Esophagus (tissue), 2 donors: ENCODE results near the gene CD320. TPM values are rescaled to one million over a fixed set of nuclear protein-coding genes. Genes with fewer than 3 reads are reported as not detected.
"Not testable (repeated sequence)": the region's sequence is repeated elsewhere in the genome, so short reads cannot be mapped to it uniquely, and the experiment has no call there.

ENCODE experiments used
- H3K27ac ChIP-seq, 2 donors: one replicate each; pipeline ENCODE4 v1.5.1; 2013; ENCODE audit warnings: low read depth in 2 of 2, mild to moderate bottlenecking in 2 of 2, inconsistent platforms in 1 of 2, low read length in 1 of 2, moderate library complexity in 1 of 2
- H3K27me3 ChIP-seq, 2 donors: one replicate each; pipeline ENCODE4 v1.6.1; 2013; ENCODE audit warnings: low read length in 2 of 2, control low read depth in 1 of 2, mild to moderate bottlenecking in 1 of 2; ENCODE audit not compliant: insufficient read depth in 2 of 2, control insufficient read depth in 1 of 2
- H3K36me3 ChIP-seq, 2 donors: one replicate each; pipeline ENCODE4 v1.6.1; 2013; ENCODE audit warnings: low read length in 1 of 2; ENCODE audit not compliant: control insufficient read depth in 2 of 2, insufficient read depth in 2 of 2
- H3K4me1 ChIP-seq, 2 donors: one replicate each; pipeline ENCODE4 v1.6.1; 2013; ENCODE audit warnings: low read length in 1 of 2; ENCODE audit not compliant: control insufficient read depth in 2 of 2, insufficient read depth in 2 of 2
- H3K4me3 ChIP-seq, 2 donors: one replicate each; pipeline ENCODE4 v1.5.1; 2013; ENCODE audit warnings: low read length in 2 of 2, mild to moderate bottlenecking in 2 of 2, low read depth in 1 of 2, moderate library complexity in 1 of 2
- H3K9me3 ChIP-seq, 2 donors: one replicate each; pipeline ENCODE4 v1.6.1; 2013; ENCODE audit warnings: mild to moderate bottlenecking in 2 of 2, low read depth in 1 of 2, low read length in 1 of 2, moderate library complexity in 1 of 2; ENCODE audit not compliant: control insufficient read depth in 2 of 2, insufficient read depth in 1 of 2
- WGBS, 2 donors: extraction: QIAGEN DNeasy Blood & Tissue Kit; methylation state at CpG; one replicate each; pipeline ENCODE4 v1.1.7; 2013; 5-methylcytosine and 5-hydroxymethylcytosine counted together
- polyA plus RNA-seq, 2 donors: library from polyadenylated mRNA; stranded (reverse); fragments of 200-250 nt; gene quantifications; one replicate each; pipeline ENCODE4 v1.2.3, GENCODE V29; 2013
- donor health status: healthy with polysubstance abuse.
- donor health status: Bipolar disorder and iron deficiency.

The CD320 gene
- polyA plus RNA-seq, 2 donors = 9.4 to 17.9 TPM

- H3K9me3 ChIP-seq = peaks cover 0 to 1% of the 10 kb centered on the region in 2 donors
- H3K27ac ChIP-seq = no peak overlapping the region
- no peak overlapping the region for H3K4me3 ChIP-seq
- 93 to 94% methylated on average over 17 of the region's 17 CpGs for WGBS, 2 donors
- H3K36me3 ChIP-seq = peaks cover 4 to 15% of the 10 kb centered on the region in 2 donors
- no peaks in the 10 kb centered on the region for H3K27me3 ChIP-seq
- H3K4me1 ChIP-seq = peaks cover 0 to 12% of the 10 kb centered on the region in 2 donors
Observed at GRCh38 chr19:8310342-8311055, 2.3 kb upstream of the CD320 start.

GRCh38 chr19:8308891-8309291 is 733 bp upstream of the CD320 start:
- Histone ChIP-seq H3K27me3 (no peaks in the 10 kb centered on the region), H3K27ac (no peak overlapping the region), H3K36me3 (peaks cover 0 to 15% of the 10 kb centered on the region in 2 donors), H3K9me3 (peaks cover 0 to 5% of the 10 kb centered on the region in 2 donors), H3K4me3 (peak overlapping the region in 1 of 2 donors; percentile 55), H3K4me1 (peaks cover 0 to 14% of the 10 kb centered on the region in 2 donors)
- 65 to 74% methylated on average over 17 of the region's 17 CpGs for WGBS, 2 donors

- H3K4me1 ChIP-seq = peaks cover 0 to 14% of the 10 kb centered on the region in 2 donors
- peaks cover 0 to 21% of the 10 kb centered on the region in 2 donors for H3K36me3 ChIP-seq
- peak overlapping the region; percentile 56 to 66 for H3K27ac ChIP-seq
- peak overlapping the region; percentile 55 to 69 for H3K4me3 ChIP-seq
- WGBS, 2 donors = 13 to 17% methylated on average over 24 of the region's 24 CpGs
- peaks cover 0 to 5% of the 10 kb centered on the region in 2 donors for H3K9me3 ChIP-seq
- H3K27me3 ChIP-seq = no peaks in the 10 kb centered on the region
Observed at GRCh38 chr19:8307400-8307964, 676 bp downstream of the CD320 start.

GRCh38 chr19:8306235-8307054 is 1.7 kb downstream of the CD320 start:
- no peak overlapping the region for H3K4me3 ChIP-seq
- WGBS, 2 donors = 70 to 74% methylated on average over 16 to 17 of the region's 17 CpGs
- no peak overlapping the region for H3K27ac ChIP-seq
- no peaks in the 10 kb centered on the region for H3K27me3 ChIP-seq
- peaks cover 0 to 26% of the 10 kb centered on the region in 2 donors for H3K36me3 ChIP-seq
- H3K4me1 ChIP-seq = peaks cover 0 to 14% of the 10 kb centered on the region in 2 donors
- peaks cover 0 to 5% of the 10 kb centered on the region in 2 donors for H3K9me3 ChIP-seq

- peaks cover 0 to 22% of the 10 kb centered on the region in 2 donors for H3K36me3 ChIP-seq
- no peaks in the 10 kb centered on the region for H3K27me3 ChIP-seq
- peaks cover 0 to 5% of the 10 kb centered on the region in 2 donors for H3K9me3 ChIP-seq
- H3K4me3 ChIP-seq = no peak overlapping the region
- H3K4me1 ChIP-seq = peaks cover 0 to 14% of the 10 kb centered on the region in 2 donors
- 68 to 90% methylated on average over 4 of the region's 4 CpGs for WGBS, 2 donors
- H3K27ac ChIP-seq = no peak overlapping the region
Observed at GRCh38 chr19:8305798-8306197, 2.4 kb downstream of the CD320 start.

- Histone ChIP-seq H3K27ac (no peak overlapping the region), H3K27me3 (no peaks in the 10 kb centered on the region), H3K4me3 (no peak overlapping the region), H3K36me3 (peaks cover 0 to 19% of the 10 kb centered on the region in 2 donors), H3K9me3 (peaks cover 0 to 5% of the 10 kb centered on the region in 2 donors), H3K4me1 (peaks cover 0 to 14% of the 10 kb centered on the region in 2 donors)
- WGBS, 2 donors = 82 to 86% methylated on average over 33 of the region's 33 CpGs
Observed at GRCh38 chr19:8304841-8305621, 3.1 kb downstream of the CD320 start.

- Histone ChIP-seq H3K9me3 (peaks cover 0 to 3% of the 10 kb centered on the region in 2 donors), H3K4me3 (no peak overlapping the region), H3K27me3 (no peaks in the 10 kb centered on the region), H3K4me1 (peaks cover 0 to 8% of the 10 kb centered on the region in 2 donors), H3K27ac (no peak overlapping the region), H3K36me3 (peaks cover 0 to 16% of the 10 kb centered on the region in 2 donors)
- 74 to 80% methylated on average over 7 of the region's 7 CpGs for WGBS, 2 donors
Observed at GRCh38 chr19:8302734-8303133, 5.4 kb downstream of the CD320 start.

- WGBS, 2 donors = 57 to 69% methylated on average over 11 of the region's 11 CpGs
- H3K27ac ChIP-seq = no peak overlapping the region
- H3K4me3 ChIP-seq = no peak overlapping the region
- H3K27me3 ChIP-seq = no peaks in the 10 kb centered on the region
- peaks cover 0 to 3% of the 10 kb centered on the region in 2 donors for H3K4me1 ChIP-seq
- peaks cover 0 to 3% of the 10 kb centered on the region in 2 donors for H3K9me3 ChIP-seq
- H3K36me3 ChIP-seq = peaks cover 0 to 16% of the 10 kb centered on the region in 2 donors
Observed at GRCh38 chr19:8302357-8302691, 5.8 kb downstream of the CD320 start.

- H3K27ac ChIP-seq, H3K36me3 ChIP-seq: not testable (repeated sequence)
- WGBS, 2 donors = no CpG with 5 or more reads among the region's 9 CpGs
Observed at GRCh38 chr19:8291337-8291736, 16.8 kb downstream of the CD320 start.

More at GRCh38 chr19:8291337-8291736, 16.8 kb downstream of the CD320 start:
- not testable (repeated sequence) for H3K9me3 ChIP-seq, H3K4me1 ChIP-seq, H3K4me3 ChIP-seq, H3K27me3 ChIP-seq
